GM15510 (cell line): ENCODE data around the gene TMEM95.

Source experiments
- POLR2A ChIP-seq: IDR thresholded peaks from 3 replicates; pipeline ENCODE4 v1.6.1; 2011; ENCODE audit warnings: borderline replicate concordance; ENCODE audit not compliant: insufficient read length; ENCODE audit errors: extremely low read depth

TMEM95 gene

GRCh38 chr17:7315570-7316235, 39.3 kb upstream of the TMEM95 start:
- TF ChIP-seq POLR2A: no peak

- no peak for TF ChIP-seq POLR2A
Observed at GRCh38 chr17:7317161-7317803, 37.7 kb upstream of the TMEM95 start.

- TF ChIP-seq POLR2A: no peak
Observed at GRCh38 chr17:7318121-7318860, 36.7 kb upstream of the TMEM95 start.

- TF ChIP-seq POLR2A: no peak
Observed at GRCh38 chr17:7321466-7321865, 33.5 kb upstream of the TMEM95 start.

GRCh38 chr17:7322520-7323194, 32.3 kb upstream of the TMEM95 start:
- no peak for TF ChIP-seq POLR2A

GRCh38 chr17:7323731-7324437, 31.1 kb upstream of the TMEM95 start:
- TF ChIP-seq POLR2A: no peak

- no peak for TF ChIP-seq POLR2A
Observed at GRCh38 chr17:7324438-7324779, 30.5 kb upstream of the TMEM95 start.

- no peak for TF ChIP-seq POLR2A
Observed at GRCh38 chr17:7325031-7325528, 29.9 kb upstream of the TMEM95 start.

- no peak for TF ChIP-seq POLR2A
Observed at GRCh38 chr17:7326186-7326585, 28.8 kb upstream of the TMEM95 start.

- no peak for TF ChIP-seq POLR2A
Observed at GRCh38 chr17:7327056-7327455, 27.9 kb upstream of the TMEM95 start.

GRCh38 chr17:7327501-7327900, 27.5 kb upstream of the TMEM95 start:
- no peak for TF ChIP-seq POLR2A

GRCh38 chr17:7328009-7328408, 26.9 kb upstream of the TMEM95 start:
- no peak for TF ChIP-seq POLR2A

- peak; percentile 26 for TF ChIP-seq POLR2A
Observed at GRCh38 chr17:7328840-7329373, 26.0 kb upstream of the TMEM95 start, which contains the start of gene NEURL4. TSS of gene NEURL4 (minus strand) at chr17:7329335. CDS start at chr17:7329312, 23 bp downstream.

- TF ChIP-seq POLR2A: peak; percentile 48
Observed at GRCh38 chr17:7329374-7329996, 25.5 kb upstream of the TMEM95 start.
